Measurements from ENCODE around the gene ENOX1.

The ENOX1 gene

DNA sequence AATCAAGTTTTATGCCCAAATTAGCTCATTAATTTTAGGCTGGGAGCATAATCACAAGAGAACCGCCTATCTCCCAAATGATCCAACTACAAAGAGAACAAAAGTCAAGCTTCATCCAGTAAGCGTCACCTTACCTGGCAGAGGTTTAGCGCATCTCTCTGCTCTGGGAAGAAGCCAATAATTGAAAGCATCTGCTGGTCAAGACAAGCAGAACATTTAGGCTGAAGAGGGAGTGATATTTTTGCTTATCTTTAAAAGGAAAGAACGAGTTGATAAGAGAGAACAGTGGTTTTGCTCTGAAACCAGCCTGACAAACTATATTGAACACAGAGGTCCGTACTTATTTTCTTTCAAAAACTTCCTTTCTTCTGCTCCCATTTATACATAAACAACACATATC is 242.1 kb downstream of the ENOX1 start:
- ATAC-seq: no peak
- no peak for TF ChIP-seq OSR1 (CRISPR knock-in tag; IDR thresholded peaks at IDR 0.05)
- TF ChIP-seq ZNF70 (CRISPR knock-in tag; IDR thresholded peaks at IDR 0.05): no peak
- TF ChIP-seq, protein P1, sequence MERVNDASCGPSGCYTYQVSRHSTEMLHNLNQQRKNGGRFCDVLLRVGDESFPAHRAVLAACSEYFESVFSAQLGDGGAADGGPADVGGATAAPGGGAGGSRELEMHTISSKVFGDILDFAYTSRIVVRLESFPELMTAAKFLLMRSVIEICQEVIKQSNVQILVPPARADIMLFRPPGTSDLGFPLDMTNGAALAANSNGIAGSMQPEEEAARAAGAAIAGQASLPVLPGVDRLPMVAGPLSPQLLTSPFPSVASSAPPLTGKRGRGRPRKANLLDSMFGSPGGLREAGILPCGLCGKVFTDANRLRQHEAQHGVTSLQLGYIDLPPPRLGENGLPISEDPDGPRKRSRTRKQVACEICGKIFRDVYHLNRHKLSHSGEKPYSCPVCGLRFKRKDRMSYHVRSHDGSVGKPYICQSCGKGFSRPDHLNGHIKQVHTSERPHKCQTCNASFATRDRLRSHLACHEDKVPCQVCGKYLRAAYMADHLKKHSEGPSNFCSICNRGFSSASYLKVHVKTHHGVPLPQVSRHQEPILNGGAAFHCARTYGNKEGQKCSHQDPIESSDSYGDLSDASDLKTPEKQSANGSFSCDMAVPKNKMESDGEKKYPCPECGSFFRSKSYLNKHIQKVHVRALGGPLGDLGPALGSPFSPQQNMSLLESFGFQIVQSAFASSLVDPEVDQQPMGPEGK (CRISPR knock-in tag; IDR thresholded peaks at IDR 0.05; ENCODE audit: borderline replicate concordance): no peak
- TF ChIP-seq GLIS3 (CRISPR knock-in tag; IDR thresholded peaks at IDR 0.05): no peak
- no peak for TF ChIP-seq ZNF8 (CRISPR knock-in tag; IDR thresholded peaks at IDR 0.05)
- no peak for TF ChIP-seq BACH2 (CRISPR knock-in tag; IDR thresholded peaks at IDR 0.05; ENCODE audit: borderline replicate concordance)
- no peak for TF ChIP-seq CSDC2 (CRISPR knock-in tag; IDR thresholded peaks at IDR 0.05)
- no peak for TF ChIP-seq PPARA (CRISPR knock-in tag; IDR thresholded peaks at IDR 0.05; ENCODE audit: borderline replicate concordance)
- no peak for TF ChIP-seq ZNF565 (CRISPR knock-in tag; conservative IDR thresholded peaks at IDR 0.05; ENCODE audit: low read depth)
- TF ChIP-seq CSRNP3 (CRISPR knock-in tag; IDR thresholded peaks at IDR 0.05): no peak
- TF ChIP-seq ARNTL (CRISPR knock-in tag; IDR thresholded peaks at IDR 0.05; ENCODE audit: borderline replicate concordance, low read depth): no peak
- TF ChIP-seq ISL1 (CRISPR knock-in tag; IDR thresholded peaks at IDR 0.05): no peak
- TF ChIP-seq POU6F1 (CRISPR knock-in tag; IDR thresholded peaks at IDR 0.05; ENCODE audit: borderline replicate concordance, low read depth): no peak
- TF ChIP-seq TCF4 (CRISPR knock-in tag; IDR thresholded peaks at IDR 0.05; ENCODE audit: borderline replicate concordance): no peak
- no peak for TF ChIP-seq ZC3H10 (CRISPR knock-in tag; IDR thresholded peaks at IDR 0.05)
- TF ChIP-seq, protein P2, sequence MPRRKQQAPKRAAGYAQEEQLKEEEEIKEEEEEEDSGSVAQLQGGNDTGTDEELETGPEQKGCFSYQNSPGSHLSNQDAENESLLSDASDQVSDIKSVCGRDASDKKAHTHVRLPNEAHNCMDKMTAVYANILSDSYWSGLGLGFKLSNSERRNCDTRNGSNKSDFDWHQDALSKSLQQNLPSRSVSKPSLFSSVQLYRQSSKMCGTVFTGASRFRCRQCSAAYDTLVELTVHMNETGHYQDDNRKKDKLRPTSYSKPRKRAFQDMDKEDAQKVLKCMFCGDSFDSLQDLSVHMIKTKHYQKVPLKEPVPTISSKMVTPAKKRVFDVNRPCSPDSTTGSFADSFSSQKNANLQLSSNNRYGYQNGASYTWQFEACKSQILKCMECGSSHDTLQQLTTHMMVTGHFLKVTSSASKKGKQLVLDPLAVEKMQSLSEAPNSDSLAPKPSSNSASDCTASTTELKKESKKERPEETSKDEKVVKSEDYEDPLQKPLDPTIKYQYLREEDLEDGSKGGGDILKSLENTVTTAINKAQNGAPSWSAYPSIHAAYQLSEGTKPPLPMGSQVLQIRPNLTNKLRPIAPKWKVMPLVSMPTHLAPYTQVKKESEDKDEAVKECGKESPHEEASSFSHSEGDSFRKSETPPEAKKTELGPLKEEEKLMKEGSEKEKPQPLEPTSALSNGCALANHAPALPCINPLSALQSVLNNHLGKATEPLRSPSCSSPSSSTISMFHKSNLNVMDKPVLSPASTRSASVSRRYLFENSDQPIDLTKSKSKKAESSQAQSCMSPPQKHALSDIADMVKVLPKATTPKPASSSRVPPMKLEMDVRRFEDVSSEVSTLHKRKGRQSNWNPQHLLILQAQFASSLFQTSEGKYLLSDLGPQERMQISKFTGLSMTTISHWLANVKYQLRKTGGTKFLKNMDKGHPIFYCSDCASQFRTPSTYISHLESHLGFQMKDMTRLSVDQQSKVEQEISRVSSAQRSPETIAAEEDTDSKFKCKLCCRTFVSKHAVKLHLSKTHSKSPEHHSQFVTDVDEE (CRISPR knock-in tag; IDR thresholded peaks at IDR 0.05): no peak
- TF ChIP-seq, protein P3, sequence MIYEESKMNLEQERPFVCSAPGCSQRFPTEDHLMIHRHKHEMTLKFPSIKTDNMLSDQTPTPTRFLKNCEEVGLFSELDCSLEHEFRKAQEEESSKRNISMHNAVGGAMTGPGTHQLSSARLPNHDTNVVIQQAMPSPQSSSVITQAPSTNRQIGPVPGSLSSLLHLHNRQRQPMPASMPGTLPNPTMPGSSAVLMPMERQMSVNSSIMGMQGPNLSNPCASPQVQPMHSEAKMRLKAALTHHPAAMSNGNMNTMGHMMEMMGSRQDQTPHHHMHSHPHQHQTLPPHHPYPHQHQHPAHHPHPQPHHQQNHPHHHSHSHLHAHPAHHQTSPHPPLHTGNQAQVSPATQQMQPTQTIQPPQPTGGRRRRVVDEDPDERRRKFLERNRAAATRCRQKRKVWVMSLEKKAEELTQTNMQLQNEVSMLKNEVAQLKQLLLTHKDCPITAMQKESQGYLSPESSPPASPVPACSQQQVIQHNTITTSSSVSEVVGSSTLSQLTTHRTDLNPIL (CRISPR knock-in tag; IDR thresholded peaks at IDR 0.05; ENCODE audit: low read depth): no peak
- no peak for TF ChIP-seq ZFP3 (CRISPR knock-in tag; IDR thresholded peaks at IDR 0.05)
- TF ChIP-seq SNAI2 (CRISPR knock-in tag; IDR thresholded peaks at IDR 0.05): no peak

GRCh38 chr13:43544011-43544410 is 242.8 kb downstream of the ENOX1 start:
- TF ChIP-seq ZC3H10 (CRISPR knock-in tag; IDR thresholded peaks at IDR 0.05) (no peak), ISL1 (CRISPR knock-in tag; IDR thresholded peaks at IDR 0.05) (peak; percentile 67)
- peak; percentile 66 for ATAC-seq

DNA sequence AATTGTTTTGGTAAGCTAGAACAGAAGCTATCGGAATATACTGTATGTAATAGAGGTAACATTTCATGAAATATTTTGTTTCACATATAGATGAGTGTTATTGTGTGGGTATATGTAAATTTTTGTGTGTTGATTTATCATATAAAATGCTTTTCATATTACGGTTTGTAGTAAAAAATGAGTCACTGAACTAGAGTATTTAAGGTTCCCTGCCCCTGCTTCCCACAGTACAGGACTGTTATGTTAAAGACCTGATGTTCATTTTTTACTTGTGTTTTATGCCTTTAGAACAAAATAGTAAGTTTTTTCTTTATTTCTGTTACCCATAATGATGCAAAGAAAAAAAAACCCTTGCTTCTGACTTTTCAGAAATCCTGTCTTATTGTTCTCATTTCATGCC is 243.4 kb downstream of the ENOX1 start:
- ATAC-seq: peak; percentile 41; the same call in 2 of the 3 replicates
- TF ChIP-seq, protein P2 (CRISPR knock-in tag; IDR thresholded peaks at IDR 0.05): no peak
- no peak for TF ChIP-seq ZNF565 (CRISPR knock-in tag; conservative IDR thresholded peaks at IDR 0.05; ENCODE audit: low read depth)
- TF ChIP-seq RARB (CRISPR knock-in tag; IDR thresholded peaks at IDR 0.05): no peak
- no peak for TF ChIP-seq GLIS3 (CRISPR knock-in tag; IDR thresholded peaks at IDR 0.05)
- no peak for TF ChIP-seq CSRNP3 (CRISPR knock-in tag; IDR thresholded peaks at IDR 0.05)
- no peak for TF ChIP-seq ZFP30 (CRISPR knock-in tag; IDR thresholded peaks at IDR 0.05)
- TF ChIP-seq SNAI2 (CRISPR knock-in tag; IDR thresholded peaks at IDR 0.05): no peak
- no peak for TF ChIP-seq TCF4 (CRISPR knock-in tag; IDR thresholded peaks at IDR 0.05; ENCODE audit: borderline replicate concordance)
- no peak for TF ChIP-seq BACH2 (CRISPR knock-in tag; IDR thresholded peaks at IDR 0.05; ENCODE audit: borderline replicate concordance)
- no peak for TF ChIP-seq ISL1 (CRISPR knock-in tag; IDR thresholded peaks at IDR 0.05)
- no peak for TF ChIP-seq CSDC2 (CRISPR knock-in tag; IDR thresholded peaks at IDR 0.05)
- no peak for TF ChIP-seq ZNF8 (CRISPR knock-in tag; IDR thresholded peaks at IDR 0.05)
- TF ChIP-seq ZFP3 (CRISPR knock-in tag; IDR thresholded peaks at IDR 0.05): no peak
- TF ChIP-seq, protein P3 (CRISPR knock-in tag; IDR thresholded peaks at IDR 0.05; ENCODE audit: low read depth): no peak
- no peak for TF ChIP-seq ZC3H10 (CRISPR knock-in tag; IDR thresholded peaks at IDR 0.05)
- TF ChIP-seq OSR1 (CRISPR knock-in tag; IDR thresholded peaks at IDR 0.05): no peak
